Measurements from ENCODE around the gene DGKB.

DGKB gene

GRCh38 chr7:14828053-14828452, 74.5 kb downstream of the DGKB start:
- no peaks in the 10 kb centered on the region for H3K9me3 ChIP-seq
- TF ChIP-seq CTCF (IDR thresholded peaks at IDR 0.05) = no peak
- no peak overlapping the region for H3K27ac ChIP-seq
- no peaks in the 10 kb centered on the region for H3K27me3 ChIP-seq
- no peaks in the 10 kb centered on the region for H3K4me1 ChIP-seq (ENCODE audit: control insufficient read depth in 1 of 2, insufficient read depth in 1 of 2, low read depth in 1 of 2, low read length in 1 of 2)
- H3K4me3 ChIP-seq (ENCODE audit: low read depth in 1 of 2, low read length in 1 of 2) = no peak overlapping the region
- H3K36me3 ChIP-seq = no peaks in the 10 kb centered on the region

- Histone ChIP-seq H3K27me3 (no peaks in the 10 kb centered on the region), H3K9me3 (no peaks in the 10 kb centered on the region), H3K4me3 (ENCODE audit: low read depth in 1 of 2, low read length in 1 of 2) (no peak overlapping the region), H3K36me3 (no peaks in the 10 kb centered on the region), H3K4me1 (ENCODE audit: control insufficient read depth in 1 of 2, insufficient read depth in 1 of 2, low read depth in 1 of 2, low read length in 1 of 2) (no peaks in the 10 kb centered on the region), H3K27ac (no peak overlapping the region)
- no peak for TF ChIP-seq CTCF (IDR thresholded peaks at IDR 0.05)
Observed at GRCh38 chr7:14826426-14826825, 76.1 kb downstream of the DGKB start.

GRCh38 chr7:14825912-14826311, 76.6 kb downstream of the DGKB start:
- Histone ChIP-seq H3K27ac (no peak overlapping the region), H3K9me3 (no peaks in the 10 kb centered on the region), H3K4me3 (ENCODE audit: low read depth in 1 of 2, low read length in 1 of 2) (no peak overlapping the region), H3K4me1 (ENCODE audit: control insufficient read depth in 1 of 2, insufficient read depth in 1 of 2, low read depth in 1 of 2, low read length in 1 of 2) (no peaks in the 10 kb centered on the region), H3K27me3 (no peaks in the 10 kb centered on the region), H3K36me3 (no peaks in the 10 kb centered on the region)
- TF ChIP-seq CTCF (IDR thresholded peaks at IDR 0.05) = no peak

GRCh38 chr7:14822481-14822854, 80.1 kb downstream of the DGKB start:
- TF ChIP-seq CTCF (IDR thresholded peaks at IDR 0.05) = no peak
- Histone ChIP-seq H3K27me3 (no peaks in the 10 kb centered on the region), H3K4me1 (ENCODE audit: control insufficient read depth in 1 of 2, insufficient read depth in 1 of 2, low read depth in 1 of 2, low read length in 1 of 2) (no peaks in the 10 kb centered on the region), H3K4me3 (ENCODE audit: low read depth in 1 of 2, low read length in 1 of 2) (no peak overlapping the region), H3K9me3 (no peaks in the 10 kb centered on the region), H3K36me3 (no peaks in the 10 kb centered on the region), H3K27ac (no peak overlapping the region)

- TF ChIP-seq CTCF (IDR thresholded peaks at IDR 0.05) = no peak
- H3K4me3 ChIP-seq (ENCODE audit: low read depth in 1 of 2, low read length in 1 of 2) = no peak overlapping the region
- H3K9me3 ChIP-seq = no peaks in the 10 kb centered on the region
- no peaks in the 10 kb centered on the region for H3K36me3 ChIP-seq
- no peak overlapping the region for H3K27ac ChIP-seq
- no peaks in the 10 kb centered on the region for H3K4me1 ChIP-seq (ENCODE audit: control insufficient read depth in 1 of 2, insufficient read depth in 1 of 2, low read depth in 1 of 2, low read length in 1 of 2)
- no peaks in the 10 kb centered on the region for H3K27me3 ChIP-seq
Observed at GRCh38 chr7:14821757-14822480, 80.6 kb downstream of the DGKB start.
